GM18511 (cell line): ENCODE measurements around the gene ENTPD5.
"Not testable (repeated sequence)": the region's sequence is repeated elsewhere in the genome, so short reads cannot be mapped to it uniquely, and the experiment has no call there.

ENCODE experiments used
- ATAC-seq: cut with Tn5 transposase; IDR thresholded peaks from one replicate; pipeline ENCODE4 v1.9.1; 2021; ENCODE audit warnings: mild to moderate bottlenecking, moderate library complexity; ENCODE audit not compliant: unreplicated experiment

Gene ENTPD5

DNA sequence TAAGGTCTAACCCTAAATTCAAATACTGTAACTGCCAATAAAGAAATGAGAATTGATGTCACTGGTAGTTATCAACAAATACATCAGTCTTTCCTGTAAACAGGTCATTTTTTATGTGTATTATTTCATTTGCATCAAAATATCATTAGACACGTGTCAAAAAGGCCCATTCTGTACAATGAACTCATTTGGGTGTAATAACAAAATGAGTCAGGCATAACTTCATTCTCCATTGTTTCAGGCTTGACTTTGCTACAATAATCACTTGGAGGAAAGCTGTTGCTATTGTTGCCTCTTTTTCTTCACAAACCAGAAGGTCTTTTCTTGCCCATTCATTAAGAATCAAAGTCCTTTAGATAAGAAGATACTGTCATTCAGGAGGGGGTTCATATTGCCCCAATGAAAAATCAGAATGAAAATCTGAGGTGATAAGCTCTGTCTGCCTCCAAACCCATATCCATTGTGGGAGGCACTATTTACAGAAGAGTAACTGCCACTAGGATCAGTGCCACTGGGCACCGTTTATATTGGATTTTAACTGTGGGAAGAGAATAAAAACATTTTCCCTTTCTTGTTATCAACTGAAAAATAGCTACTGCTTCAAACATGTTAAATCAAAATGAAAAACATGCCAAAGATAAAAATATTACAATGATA lies 10.1 kb downstream of the ENTPD5 start:
- no peak for ATAC-seq

DNA sequence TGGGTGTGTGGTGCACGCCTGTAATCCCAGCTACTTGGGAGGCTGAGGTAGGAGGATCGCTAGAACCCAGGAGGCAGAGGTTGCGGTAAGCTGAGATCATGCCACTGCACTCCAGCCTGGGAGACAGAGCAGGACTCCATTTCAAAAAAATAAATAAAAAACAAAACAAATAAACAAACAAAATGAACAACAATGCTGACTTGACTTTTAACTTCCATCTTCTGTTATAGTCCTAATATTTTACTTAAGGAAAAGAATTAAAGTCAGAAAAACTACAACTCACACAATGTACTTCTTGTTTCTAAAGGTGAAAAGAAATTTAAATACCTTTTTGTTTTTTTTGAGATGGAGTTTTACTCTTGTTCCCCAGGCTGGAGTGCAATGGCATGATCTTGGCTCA lies 13.4 kb downstream of the ENTPD5 start:
- not testable (repeated sequence) for ATAC-seq

DNA sequence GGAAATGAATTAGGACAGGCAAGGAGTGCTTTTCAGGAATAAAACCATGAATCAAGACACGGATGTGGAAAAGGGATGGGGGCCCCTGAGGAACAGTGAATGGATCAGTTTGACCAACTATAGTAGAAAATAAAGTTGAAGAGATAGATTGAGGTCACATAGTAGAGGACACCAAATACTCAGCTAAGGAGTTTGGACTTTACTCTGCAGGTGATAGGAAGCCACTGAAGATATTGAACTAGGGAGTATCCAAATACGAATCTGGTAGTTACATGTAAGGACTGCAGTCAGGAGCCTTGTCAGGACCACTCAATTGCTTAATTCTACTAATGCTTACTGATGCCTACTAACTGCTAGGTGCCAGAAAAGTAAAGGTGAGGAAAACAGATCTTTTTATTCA lies 20.4 kb downstream of the ENTPD5 start:
- no peak for ATAC-seq

DNA sequence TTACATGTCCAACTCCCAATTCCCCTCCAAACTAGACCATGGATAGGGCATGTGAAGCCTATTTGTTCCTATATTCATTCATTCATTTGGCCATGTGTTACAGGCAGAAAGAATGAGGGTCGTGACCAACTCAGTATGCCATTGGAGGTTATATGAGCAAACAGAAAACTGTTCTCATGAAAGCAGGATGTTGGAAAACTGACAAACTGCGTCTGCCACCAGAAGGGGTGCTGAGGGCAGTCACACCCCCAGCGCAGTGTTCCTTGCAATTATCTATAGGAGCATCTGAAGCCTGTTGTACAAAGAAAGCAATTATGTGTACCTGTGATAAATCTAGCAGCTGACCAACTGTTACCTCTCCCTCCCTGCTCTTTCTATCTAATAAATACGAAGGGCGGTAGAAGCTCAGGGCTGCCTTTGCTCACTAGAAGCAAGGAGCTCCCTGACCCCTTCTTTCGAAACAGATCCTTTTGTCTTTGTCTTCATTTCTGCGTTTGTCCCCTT lies 21.1 kb downstream of the ENTPD5 start:
- ATAC-seq, result no peak

DNA sequence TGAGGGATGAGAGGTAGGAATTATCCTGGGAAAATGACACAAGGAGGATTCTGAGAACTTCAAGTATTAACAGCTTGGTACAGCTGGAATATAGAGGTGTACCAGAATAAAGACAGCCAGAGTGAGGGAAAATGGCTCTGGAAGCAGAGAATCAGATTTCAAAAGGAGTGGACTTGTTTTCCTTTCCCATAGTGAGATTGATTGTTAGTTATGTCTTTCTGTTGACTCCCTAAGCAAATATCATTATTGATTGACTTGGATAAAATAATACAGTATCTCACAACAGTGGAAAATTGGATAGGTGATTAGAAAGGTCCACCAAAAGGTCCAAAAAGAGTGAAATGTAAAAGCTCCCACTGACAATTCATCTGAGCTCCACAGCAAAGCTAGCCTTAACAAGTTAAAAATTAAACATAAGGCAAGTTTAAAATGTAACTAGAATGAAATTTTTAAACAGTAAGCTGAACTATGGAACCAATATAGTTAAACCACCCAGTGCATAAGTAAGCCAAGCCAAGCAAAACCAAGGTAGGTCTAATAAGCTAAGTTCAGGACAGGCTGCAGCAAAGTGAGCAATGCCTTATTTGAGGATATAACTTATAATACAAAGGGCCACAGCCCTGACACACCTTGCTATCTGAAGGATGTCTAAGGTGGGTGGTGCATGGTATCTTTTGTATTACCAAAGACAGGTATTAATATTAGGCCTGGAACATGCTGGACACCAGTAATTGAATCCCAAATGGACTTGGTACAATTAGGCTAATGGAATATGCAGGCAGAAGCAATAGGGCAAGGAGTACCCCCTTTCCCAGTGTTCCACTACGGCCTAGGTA lies 21.8 kb downstream of the ENTPD5 start:
- ATAC-seq, result no peak

DNA sequence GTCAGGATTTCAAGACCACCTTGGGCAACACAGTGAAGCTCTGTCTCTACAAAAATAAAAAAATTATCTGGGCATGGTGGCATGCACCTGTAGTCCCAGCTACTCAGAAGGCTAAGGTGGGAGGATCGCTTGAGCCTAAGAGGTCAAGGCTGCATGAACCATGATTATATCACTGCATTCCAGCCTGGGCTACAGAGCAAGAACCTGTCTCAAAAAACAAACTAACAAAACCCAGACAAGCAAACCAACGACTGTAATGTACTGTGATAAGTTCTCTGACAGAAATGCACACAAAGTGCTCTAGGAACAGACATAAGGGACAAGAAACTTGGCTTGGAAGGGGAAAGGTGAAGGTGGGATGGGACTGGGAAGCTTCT lies 22.4 kb downstream of the ENTPD5 start:
- ATAC-seq, result no peak

DNA sequence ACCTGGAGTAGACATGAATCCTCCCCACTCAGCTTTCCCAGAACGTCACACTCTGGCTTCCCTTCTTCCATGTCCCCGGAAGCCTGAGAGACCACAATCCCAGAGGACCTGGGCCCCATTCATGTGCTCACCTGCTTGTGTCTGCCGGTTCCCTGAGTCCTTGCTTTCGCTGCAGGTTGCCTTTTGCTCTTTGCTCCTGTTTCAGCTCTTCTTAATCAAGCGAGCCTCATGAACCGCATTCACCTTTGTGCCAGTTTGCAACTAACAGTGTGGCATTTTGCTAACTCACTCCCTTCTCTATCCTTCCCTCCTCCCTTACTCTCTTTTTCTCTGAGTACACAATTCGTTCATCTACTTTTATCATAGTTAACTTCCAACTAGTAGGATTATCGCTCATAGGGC lies 23.1 kb downstream of the ENTPD5 start:
- ATAC-seq, result no peak

DNA sequence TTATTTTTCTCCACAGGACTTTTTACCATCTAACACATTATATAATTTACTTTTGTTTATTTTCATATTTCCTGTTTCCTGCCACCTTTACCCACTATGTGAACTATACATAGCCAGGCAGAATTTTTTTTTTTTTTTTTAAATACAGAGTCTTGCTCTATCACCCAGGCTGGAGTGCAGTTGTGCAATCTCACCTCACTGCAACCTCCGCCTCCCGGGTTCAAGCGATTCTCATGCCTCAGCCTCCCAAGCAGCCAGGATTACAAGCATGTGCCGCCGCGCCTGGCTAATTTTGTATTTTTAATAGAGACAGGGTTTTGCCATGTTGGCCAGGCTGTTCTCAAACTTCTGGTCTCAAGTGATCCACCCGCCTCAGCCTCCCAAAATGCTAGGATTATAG lies 24.2 kb downstream of the ENTPD5 start:
- ATAC-seq, result not testable (repeated sequence)

DNA sequence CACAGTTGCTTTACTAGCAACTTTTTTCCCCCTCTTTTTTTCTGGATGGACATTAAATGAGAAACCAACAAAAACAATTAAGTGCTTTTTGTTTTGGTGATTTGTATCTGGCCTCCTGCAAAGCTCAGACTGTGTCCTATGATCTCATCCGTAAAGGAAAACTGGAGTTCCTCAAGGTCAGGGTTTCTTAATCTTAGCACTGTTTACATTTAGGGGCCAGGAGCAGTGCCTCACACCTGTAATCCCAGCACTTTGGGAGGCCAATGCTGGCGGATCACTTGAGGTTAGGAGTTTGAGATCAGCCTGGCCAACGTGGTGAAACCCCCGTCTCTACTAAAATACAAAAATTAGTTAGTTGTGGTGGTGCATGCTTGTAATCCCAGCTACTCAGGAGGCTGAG lies 28.0 kb downstream of the ENTPD5 start:
- no peak for ATAC-seq

DNA sequence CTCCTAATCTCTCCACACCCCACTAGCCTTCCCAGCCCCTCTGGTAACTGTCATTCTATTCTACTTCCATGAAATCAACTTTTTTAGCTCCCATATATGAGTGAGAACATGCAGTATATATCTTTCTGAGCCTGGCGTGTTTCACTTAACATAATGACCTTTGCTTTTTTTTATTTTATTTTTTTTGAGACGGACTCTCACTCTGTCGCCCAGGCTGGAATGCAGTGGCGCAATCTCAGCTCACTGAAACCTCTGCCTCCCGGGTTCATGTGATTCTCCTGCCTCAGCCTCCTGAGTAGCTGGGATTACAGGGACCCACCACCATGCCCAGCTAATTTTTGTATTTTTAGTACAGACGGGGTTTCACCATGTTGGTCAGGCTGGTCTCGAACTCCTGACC lies 30.4 kb downstream of the ENTPD5 start:
- not testable (repeated sequence) for ATAC-seq

DNA sequence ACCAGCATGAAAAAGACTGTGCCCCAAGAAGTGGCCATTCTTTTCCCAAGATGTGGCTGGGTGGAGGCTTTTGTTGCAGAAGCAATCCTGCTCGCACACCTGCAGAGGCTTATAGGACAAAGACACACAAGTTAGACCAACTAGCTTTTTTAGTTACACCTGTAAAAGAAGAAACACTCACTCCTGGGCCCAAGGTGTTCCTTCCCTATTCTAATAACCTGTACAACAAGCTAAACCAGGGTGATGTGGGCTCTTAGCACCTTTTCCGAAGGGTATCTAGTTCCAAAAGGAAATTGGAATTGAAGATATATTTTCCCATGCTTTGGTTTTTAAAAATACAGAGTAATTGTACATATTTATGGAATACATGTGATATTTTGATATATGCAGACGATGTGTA lies 31.0 kb downstream of the ENTPD5 start:
- no peak for ATAC-seq

DNA sequence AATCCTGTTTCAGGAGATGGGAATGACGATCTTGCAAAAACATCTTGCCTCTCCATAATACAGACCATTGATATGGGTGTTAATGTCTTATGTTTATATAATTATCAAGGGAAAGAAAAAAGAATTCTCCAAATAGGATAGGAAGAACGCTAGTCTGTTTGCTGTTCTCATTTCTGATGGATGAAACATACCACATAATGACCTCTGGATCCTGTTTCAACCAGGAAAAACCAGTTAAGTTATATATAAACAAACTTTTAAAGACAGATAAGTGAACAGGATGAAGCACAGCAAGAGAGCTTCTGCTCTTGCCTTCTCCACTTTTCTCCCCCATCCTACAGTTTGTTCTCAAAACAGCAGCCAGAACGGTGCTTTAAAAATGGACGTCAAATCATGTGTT lies 41.2 kb downstream of the ENTPD5 start:
- ATAC-seq, result no peak

DNA sequence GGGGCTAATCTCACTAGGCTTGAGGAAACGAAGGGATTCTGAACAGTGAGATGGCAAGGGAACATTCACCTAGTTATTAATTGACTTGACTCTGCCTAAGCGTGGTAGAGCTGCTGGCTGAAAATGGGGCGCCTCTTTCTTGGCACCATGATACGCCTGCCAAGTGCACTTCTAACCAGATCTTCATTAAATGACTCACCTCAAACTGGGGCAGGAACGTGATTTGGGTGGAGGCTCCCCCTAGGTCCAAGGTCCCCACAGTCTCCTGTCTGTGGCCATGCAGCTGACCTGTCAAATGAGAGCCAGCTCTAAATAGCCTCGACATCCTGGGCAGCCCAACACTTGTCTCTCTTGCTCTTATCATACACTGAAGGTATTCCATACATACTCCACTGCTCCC lies 43.0 kb downstream of the ENTPD5 start:
- no peak for ATAC-seq

DNA sequence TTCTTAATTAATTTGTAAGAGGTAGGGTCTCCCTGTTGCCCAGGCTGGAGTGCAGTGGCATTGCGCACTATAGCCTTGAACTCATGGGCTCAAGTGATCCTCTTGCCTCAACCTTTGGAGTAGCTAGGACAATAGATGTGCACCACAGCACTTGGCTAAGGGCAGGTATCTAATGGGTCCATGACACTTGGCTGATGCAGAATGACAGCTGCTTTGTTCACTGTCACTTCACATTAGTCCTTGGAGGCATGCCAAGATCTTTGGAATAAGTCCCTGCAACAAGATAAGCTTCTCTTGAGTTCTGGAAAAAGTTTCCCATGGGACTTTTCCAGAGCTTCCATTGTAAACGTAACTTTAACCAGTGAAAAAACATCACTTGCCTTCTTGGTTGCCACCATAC lies 45.6 kb downstream of the ENTPD5 start:
- no peak for ATAC-seq

DNA sequence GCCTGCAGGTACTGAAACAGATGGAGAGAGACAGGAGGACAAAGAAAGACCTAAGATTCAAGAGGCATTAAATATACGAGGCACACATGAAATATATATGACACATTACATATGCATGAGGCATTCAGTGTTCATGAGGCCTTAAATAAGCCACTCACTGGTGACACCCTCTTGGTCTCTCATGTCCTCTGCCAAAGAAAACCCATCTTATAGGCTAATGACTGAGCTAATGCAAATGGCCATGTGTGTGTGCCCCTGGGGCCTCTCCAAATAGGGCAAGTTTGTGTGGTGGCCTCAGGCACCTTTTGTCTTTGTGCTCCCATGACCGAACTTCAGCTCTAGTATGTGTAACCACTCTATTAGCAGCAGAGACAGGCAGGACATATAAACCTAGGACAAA lies 50.2 kb downstream of the ENTPD5 start:
- ATAC-seq, result no peak

DNA sequence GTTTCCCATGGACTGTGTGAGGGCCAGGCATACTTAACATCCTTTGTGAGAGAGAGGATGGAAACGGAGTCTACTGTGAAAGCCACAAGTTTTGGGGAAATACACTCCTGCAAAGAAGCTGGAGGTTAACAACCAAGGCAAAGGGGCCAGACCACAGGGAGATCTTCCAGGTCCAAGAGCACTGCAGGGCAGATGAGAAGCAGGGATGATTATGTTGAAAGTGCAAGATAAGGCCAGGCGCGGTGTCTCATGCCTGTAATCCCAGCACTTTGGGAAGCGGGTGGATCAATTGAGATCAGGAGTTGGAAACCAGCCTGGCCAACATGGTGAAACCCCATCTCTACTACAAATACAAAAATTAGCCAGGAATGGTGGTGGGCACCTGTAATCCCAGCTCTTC lies 53.9 kb downstream of the ENTPD5 start:
- ATAC-seq, result no peak

DNA sequence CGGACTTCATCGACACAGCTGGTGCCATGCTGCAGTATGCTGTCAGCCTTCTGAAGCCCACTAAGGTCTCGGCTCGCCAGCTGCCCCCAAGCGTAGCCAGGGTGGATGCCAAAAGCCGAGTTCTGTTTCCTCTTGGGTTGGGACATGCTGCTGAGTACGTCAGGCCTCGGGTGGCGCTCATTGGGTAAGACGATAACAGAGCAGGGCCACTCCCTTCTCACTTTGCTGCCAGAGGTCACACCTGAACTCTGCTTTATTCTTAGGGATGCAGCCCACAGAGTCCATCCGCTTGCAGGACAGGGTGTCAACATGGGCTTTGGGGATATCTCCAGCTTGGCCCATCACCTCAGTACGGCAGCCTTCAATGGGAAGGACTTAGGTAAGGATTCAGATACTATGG lies 57.9 kb downstream of the ENTPD5 start:
- ATAC-seq, result no peak

DNA sequence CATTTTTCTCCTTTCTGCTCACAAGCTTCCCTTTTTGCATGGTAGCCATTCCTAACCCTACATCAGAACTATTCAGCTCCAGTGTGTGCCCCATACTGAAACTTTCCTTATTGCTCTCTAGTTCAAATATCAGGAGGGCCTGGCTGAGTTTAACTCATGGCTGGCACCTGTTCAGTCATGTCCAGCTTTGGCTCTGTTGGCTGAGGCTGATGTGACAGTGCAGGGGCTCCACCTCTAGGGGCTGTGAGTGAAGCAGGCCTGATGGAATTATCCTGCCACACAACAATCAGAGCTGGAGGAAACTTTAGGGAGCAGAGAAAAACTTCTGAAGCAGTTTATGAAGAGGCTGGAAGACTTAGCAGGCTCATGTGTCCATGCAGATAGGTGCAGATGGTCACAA lies 60.5 kb downstream of the ENTPD5 start:
- ATAC-seq, result no peak

DNA sequence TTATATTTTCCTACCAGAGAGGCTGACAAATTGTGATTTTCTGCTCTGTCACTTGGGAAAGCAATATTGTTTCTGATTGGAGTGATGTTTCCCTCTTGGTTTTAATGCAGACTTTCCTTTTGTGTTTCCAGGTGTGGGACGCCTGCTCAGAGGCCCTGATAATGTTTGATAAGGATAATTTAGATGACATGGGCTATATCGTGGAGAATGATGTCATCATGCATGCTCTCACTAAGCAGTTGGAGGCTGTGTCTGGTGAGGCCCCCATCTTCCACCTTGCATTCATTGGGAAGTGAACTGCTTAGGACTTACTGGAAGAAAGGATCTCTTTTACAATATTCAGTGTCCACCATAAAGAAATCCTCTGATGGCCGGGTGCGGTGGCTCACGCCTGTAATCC lies 63.4 kb downstream of the ENTPD5 start:
- ATAC-seq, result no peak

DNA sequence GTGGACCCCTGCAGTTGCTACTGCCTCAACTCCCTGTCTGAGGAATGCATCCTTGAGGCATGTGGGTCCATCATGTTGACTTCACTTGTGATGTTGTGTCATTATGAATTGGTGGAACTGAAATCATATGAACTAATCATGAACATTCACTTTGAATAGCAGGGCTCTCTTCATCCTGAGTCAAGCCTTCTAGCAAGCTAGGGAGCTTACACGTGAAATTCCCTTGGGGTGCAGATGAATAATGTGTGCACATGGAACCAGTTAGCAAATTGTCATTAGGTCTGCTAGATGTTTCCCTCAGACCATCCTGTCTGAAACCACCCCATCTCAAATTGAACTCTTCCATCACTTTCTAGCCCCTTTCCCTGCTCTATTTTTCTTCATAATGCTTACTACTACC lies 65.4 kb downstream of the ENTPD5 start:
- no peak for ATAC-seq

DNA sequence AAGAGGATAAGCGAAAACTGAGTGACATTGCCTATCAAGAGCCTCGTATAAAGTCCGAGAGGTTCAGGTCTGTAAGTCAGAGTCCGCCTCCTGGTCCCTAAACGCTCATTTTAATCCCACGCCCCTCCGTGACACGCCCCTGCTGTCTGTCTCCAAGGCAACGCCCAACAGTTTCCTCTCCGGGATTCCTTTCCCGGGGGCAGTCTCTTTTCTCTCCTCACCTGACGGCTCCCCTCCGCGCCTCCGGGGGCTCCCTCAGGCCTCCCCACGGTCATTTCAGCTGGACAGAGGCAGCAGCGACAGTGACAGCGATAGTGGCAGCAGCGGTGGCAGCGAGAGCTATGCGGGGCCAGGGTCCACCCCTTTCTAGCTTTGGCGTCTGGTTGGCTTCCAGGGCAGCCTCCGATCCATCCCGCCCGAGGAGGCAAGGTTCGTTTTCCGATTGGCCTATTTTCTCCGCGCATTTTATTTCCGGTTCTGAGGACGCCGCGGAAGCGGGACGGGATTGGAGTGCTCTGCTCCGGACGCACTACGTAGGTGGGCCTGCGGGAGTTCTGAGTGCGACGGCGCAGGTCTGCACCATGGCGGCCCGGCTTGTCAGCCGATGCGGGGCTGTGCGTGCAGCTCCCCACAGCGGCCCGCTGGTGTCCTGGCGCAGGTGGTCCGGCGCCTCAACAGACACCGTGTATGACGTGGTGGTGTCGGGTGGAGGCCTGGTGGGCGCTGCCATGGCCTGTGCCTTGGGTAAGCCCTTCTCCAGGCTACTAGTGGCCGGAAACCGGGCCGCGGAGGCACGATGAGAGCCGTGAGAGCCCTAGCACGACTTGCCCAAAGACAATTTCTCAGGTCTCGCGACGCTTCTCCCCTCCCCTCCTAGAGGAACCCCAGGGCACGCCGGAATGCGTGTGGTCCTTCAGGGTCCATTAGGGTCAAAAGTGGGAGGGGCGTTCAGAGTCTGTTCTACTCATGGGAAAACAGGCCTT lies 69.0 kb downstream of the ENTPD5 start, which contains the start of the genes COQ6 and FAM161B:
Gene COQ6 (plus strand): TSS at position 551 of the 983 bp plus-strand sequence. CDS start 31 bp downstream, at position 582.
Gene FAM161B (minus strand): TSS at position 343 of the 983 bp plus-strand sequence. CDS start 68 bp downstream, at position 275.
- ATAC-seq, result peak; percentile 92
